Measurements from ENCODE around the gene DIO3. TPM values are rescaled to one million over a fixed set of nuclear protein-coding genes. Genes with fewer than 3 reads are reported as not detected.

The DIO3 gene
- total RNA-seq, 1 donor from 2014 or later: not detected

GRCh38 chr14:101585211-101585610 is 23.9 kb downstream of the DIO3 start:
- Mint-ChIP-seq H3K36me3 (ENCODE audit: low read depth) (no peaks in the 10 kb centered on the region), H3K27ac (no peak overlapping the region), H3K4me1 (no peaks in the 10 kb centered on the region), H3K27me3 (no peaks in the 10 kb centered on the region), H3K9me3 (no peaks in the 10 kb centered on the region), H3K4me3 (no peak overlapping the region)
- CTCF ChIA-PET: no interaction called here
- POLR2A ChIA-PET: no interaction called here
- DNase-seq (no peak), ATAC-seq (ENCODE audit: low read depth) (no peak)
- intact Hi-C loops (cut with micrococcal nuclease): no loop called here
- no peak for TF ChIP-seq CTCF (IDR thresholded peaks at IDR 0.05)

- H3K27ac Mint-ChIP-seq: no peak overlapping the region
- no peaks in the 10 kb centered on the region for H3K9me3 Mint-ChIP-seq
- intact Hi-C loops (cut with micrococcal nuclease): no loop called here
- no peak for TF ChIP-seq CTCF (IDR thresholded peaks at IDR 0.05)
- no peaks in the 10 kb centered on the region for H3K4me1 Mint-ChIP-seq
- H3K36me3 Mint-ChIP-seq (ENCODE audit: low read depth): no peaks in the 10 kb centered on the region
- no peak overlapping the region for H3K4me3 Mint-ChIP-seq
- H3K27me3 Mint-ChIP-seq: no peaks in the 10 kb centered on the region
- ATAC-seq (ENCODE audit: low read depth) (no peak), DNase-seq (no peak)
- CTCF ChIA-PET: no interaction called here
- POLR2A ChIA-PET: no interaction called here
Observed at GRCh38 chr14:101586531-101587430, 25.5 kb downstream of the DIO3 start.

- intact Hi-C loops (cut with micrococcal nuclease): no loop called here
- ATAC-seq (ENCODE audit: low read depth) (no peak), DNase-seq (no peak)
- H3K4me3 Mint-ChIP-seq: no peak overlapping the region
- POLR2A ChIA-PET: no interaction called here
- CTCF ChIA-PET: no interaction called here
- H3K9me3 Mint-ChIP-seq: no peaks in the 10 kb centered on the region
- no peaks in the 10 kb centered on the region for H3K27me3 Mint-ChIP-seq
- no peak for TF ChIP-seq CTCF (IDR thresholded peaks at IDR 0.05)
- H3K27ac Mint-ChIP-seq: no peak overlapping the region
- no peaks in the 10 kb centered on the region for H3K36me3 Mint-ChIP-seq (ENCODE audit: low read depth)
- no peaks in the 10 kb centered on the region for H3K4me1 Mint-ChIP-seq
Observed at GRCh38 chr14:101587441-101587911, 26.2 kb downstream of the DIO3 start.

GRCh38 chr14:101588286-101588975 is 27.1 kb downstream of the DIO3 start:
- no peak overlapping the region for H3K27ac Mint-ChIP-seq
- DNase-seq (no peak), ATAC-seq (ENCODE audit: low read depth) (no peak)
- no peaks in the 10 kb centered on the region for H3K4me1 Mint-ChIP-seq
- no peaks in the 10 kb centered on the region for H3K36me3 Mint-ChIP-seq (ENCODE audit: low read depth)
- no peak for TF ChIP-seq CTCF (IDR thresholded peaks at IDR 0.05)
- intact Hi-C loops (cut with micrococcal nuclease): no loop called here
- no peak overlapping the region for H3K4me3 Mint-ChIP-seq
- ChIA-PET CTCF (no interaction called here), POLR2A (no interaction called here)
- H3K27me3 Mint-ChIP-seq: no peaks in the 10 kb centered on the region
- no peaks in the 10 kb centered on the region for H3K9me3 Mint-ChIP-seq

GRCh38 chr14:101588990-101589389 is 27.7 kb downstream of the DIO3 start:
- ChIA-PET POLR2A (no interaction called here), CTCF (no interaction called here)
- DNase-seq (no peak), ATAC-seq (ENCODE audit: low read depth) (no peak)
- no peak for TF ChIP-seq CTCF (IDR thresholded peaks at IDR 0.05)
- Mint-ChIP-seq H3K36me3 (ENCODE audit: low read depth) (no peaks in the 10 kb centered on the region), H3K4me1 (no peaks in the 10 kb centered on the region), H3K27me3 (no peaks in the 10 kb centered on the region), H3K4me3 (no peak overlapping the region), H3K27ac (no peak overlapping the region), H3K9me3 (no peaks in the 10 kb centered on the region)
- intact Hi-C loops (cut with micrococcal nuclease): no loop called here
